Erythroblast (primary cell): ENCODE results near the gene CDK8.

ENCODE experiments used
- GATA1 ChIP-seq: IDR thresholded peaks from 2 replicates; pipeline ENCODE4 v1.6.1; 2011; ENCODE audit warnings: low read depth, mild to moderate bottlenecking, control low read depth, low read length, moderate library complexity
- POLR2A ChIP-seq: IDR thresholded peaks from 2 replicates; pipeline ENCODE4 v1.6.1; 2011; ENCODE audit warnings: mild to moderate bottlenecking, low read length

DNA sequence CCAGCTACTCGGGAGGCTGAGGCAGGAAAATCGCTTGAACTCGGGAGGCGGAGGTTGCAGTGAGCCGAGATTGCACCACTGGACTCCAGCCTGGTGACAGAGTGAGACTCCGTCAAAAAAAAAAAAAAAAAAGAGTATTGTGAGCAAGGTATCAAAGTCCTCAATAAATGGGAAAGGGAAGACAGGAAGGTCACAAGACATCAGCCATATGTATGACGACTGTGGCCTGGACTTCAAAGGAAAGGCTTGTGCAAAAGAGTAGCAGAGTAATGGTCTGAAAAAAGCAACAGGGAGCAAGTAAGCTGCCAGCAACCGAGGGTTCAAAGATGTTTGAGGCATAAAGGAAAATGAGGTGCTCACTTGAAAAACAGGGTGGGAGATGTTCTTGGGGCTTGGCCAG, 187.5 kb downstream of the CDK8 start:
- no peak for TF ChIP-seq POLR2A
- no peak for TF ChIP-seq GATA1
